HS-5 (cell line): ENCODE data around the gene DNASE1L2.
A peak's percentile ranks its signal among the peaks of the same experiment; 100 is the strongest.

ENCODE experiments used
- DNase-seq: peaks from one replicate; pipeline ENCODE4 v3.0.0-alpha.2; 2012; ENCODE audit warnings: low read depth

The DNASE1L2 gene

GRCh38 chr16:2204416-2205103 is 31.7 kb upstream of the DNASE1L2 start:
- DNase-seq, result no peak

GRCh38 chr16:2205104-2205966 is 30.9 kb upstream of the DNASE1L2 start, which contains the start of gene MLST8:
Gene MLST8, plus strand, starts transcription at chr16:2205454. Its CDS starts 632 bp downstream, at chr16:2206086.
- peak; percentile 69 for DNase-seq

- DNase-seq, result no peak
Observed at GRCh38 chr16:2205967-2206313, 30.3 kb upstream of the DNASE1L2 start.

- DNase-seq, result no peak
Observed at GRCh38 chr16:2206420-2206779, 29.8 kb upstream of the DNASE1L2 start.

- DNase-seq, result no peak
Observed at GRCh38 chr16:2206780-2207433, 29.3 kb upstream of the DNASE1L2 start.

- DNase-seq, result no peak
Observed at GRCh38 chr16:2207872-2208271, 28.4 kb upstream of the DNASE1L2 start.

GRCh38 chr16:2208308-2208707 is 27.9 kb upstream of the DNASE1L2 start:
- DNase-seq, result no peak

GRCh38 chr16:2208772-2209171 is 27.5 kb upstream of the DNASE1L2 start:
- no peak for DNase-seq

- no peak for DNase-seq
Observed at GRCh38 chr16:2209258-2210008, 26.8 kb upstream of the DNASE1L2 start.

GRCh38 chr16:2210009-2210332 is 26.3 kb upstream of the DNASE1L2 start:
- DNase-seq, result no peak

GRCh38 chr16:2210386-2211365 is 25.6 kb upstream of the DNASE1L2 start, which contains the start of gene BRICD5:
Gene BRICD5, minus strand, starts transcription at chr16:2210863. Its CDS starts 30 bp downstream, at chr16:2210833.
- DNase-seq, result no peak

- no peak for DNase-seq
Observed at GRCh38 chr16:2211923-2212347, 24.3 kb upstream of the DNASE1L2 start.

GRCh38 chr16:2212362-2213324 is 23.6 kb upstream of the DNASE1L2 start:
- no peak for DNase-seq

GRCh38 chr16:2213817-2214718 is 22.2 kb upstream of the DNASE1L2 start:
- no peak for DNase-seq

GRCh38 chr16:2214719-2214968 is 21.6 kb upstream of the DNASE1L2 start, which contains the start of gene PGP:
Gene PGP, minus strand, starts transcription at chr16:2214840. Its CDS starts 63 bp downstream, at chr16:2214777.
- no peak for DNase-seq

GRCh38 chr16:2216330-2216729 is 19.9 kb upstream of the DNASE1L2 start:
- no peak for DNase-seq

GRCh38 chr16:2223221-2223941 is 12.9 kb upstream of the DNASE1L2 start, which contains the start of gene E4F1:
Gene E4F1, plus strand, starts transcription at chr16:2223591. Its CDS starts 23 bp downstream, at chr16:2223614.
- DNase-seq, result peak; percentile 93

- no peak for DNase-seq
Observed at GRCh38 chr16:2223942-2224486, 12.2 kb upstream of the DNASE1L2 start.
